HS-27A (cell line): Measurements from ENCODE around the gene RAB9A.

ENCODE experiments used
- DNase-seq: peaks from one replicate; pipeline ENCODE4 v3.0.0-alpha.2; 2012; ENCODE audit warnings: low read depth, missing footprints

RAB9A gene

DNA sequence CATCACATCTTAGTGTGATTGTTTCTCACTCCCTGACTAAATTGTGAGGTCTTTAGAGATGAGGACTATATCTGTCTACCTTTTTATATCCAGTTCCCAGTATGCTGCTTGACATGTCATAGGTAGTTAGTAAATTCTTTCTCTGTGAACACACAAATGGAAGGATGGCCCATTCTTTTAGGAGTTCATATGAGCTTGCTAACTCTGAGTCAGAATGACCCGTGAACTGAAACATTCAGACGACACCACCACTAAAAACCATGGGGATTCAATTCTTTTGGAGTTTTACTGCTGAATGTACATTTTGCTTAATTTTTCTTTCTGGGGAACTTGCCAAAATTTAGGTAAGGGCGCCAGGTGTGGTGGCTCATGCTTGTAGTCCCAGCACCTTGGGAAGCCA, 59.6 kb downstream of the RAB9A start:
- DNase-seq = no peak

DNA sequence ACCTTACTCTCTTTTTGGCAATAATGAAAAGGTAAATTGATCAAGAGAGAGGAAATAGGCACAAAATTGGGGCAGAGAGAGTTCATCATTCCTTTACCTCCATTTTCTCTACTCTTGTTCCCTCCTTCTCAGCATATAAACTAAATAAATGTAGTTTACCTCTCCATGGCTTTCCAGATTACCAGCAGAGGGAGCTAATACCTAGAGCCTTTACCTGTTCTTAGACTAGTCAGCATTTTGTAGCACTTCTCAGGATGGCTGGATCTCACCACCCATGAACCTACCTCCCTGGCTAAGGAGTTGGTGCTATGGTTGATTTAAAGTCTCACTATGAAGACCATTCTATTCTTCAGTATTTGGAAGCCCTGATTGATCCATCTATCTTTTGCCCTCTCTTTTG, 61.3 kb downstream of the RAB9A start:
- DNase-seq = no peak

DNA sequence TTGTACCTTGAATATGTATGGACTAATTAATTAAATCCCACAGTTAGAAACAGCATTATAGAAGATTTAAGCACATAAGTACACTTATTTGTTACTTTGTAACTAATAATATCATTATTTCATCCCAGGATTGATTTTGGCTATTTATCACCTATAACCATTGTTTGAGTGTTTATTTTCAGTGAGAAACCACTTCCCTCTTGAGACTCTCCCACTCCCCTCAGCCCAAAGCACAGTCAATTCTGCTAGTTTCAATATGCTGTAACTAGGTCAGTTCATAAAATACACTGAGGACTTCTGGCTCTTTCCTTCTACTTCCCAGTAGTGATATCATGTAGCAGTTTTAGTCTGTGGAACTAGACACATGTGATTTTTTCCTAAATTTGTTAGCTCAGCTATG, 61.9 kb downstream of the RAB9A start:
- DNase-seq = no peak

DNA sequence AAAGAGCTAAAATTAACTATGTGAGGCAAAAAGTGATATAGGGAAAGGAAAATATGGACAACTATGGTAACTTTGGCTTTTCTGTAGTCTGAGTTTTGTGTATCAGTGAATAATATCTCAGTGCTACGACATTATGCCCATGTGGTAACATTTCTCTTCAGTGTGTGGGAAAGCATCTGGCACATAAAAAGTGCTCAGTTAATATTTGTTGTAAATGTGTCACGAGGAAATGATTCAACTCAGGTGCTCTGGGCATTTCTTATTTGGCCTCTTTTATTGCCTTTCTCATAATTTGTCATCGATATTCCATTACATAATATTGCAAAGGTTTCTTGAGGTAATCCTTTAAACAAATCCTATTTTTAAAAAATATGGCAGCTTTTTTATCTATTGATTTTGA, 63.2 kb downstream of the RAB9A start:
- DNase-seq = no peak

DNA sequence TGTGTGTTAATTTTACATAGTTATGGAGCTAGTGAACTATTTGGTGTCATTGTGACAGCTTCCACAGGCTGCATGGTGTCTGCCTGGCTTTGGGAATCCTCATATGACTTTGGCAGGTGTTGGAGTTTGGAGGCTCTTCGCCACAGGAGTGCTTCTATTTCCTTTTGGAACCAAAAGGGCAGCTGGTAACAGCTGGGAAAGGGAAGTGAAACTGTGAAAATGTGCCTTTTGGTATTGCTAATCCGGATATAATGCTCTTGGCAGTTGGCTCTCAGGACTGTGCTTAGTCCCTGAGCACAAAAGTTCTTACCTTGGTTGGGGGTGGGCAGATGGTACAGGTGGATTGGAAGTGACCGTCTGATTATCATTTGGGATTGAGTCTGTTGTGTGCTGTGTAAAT, 63.7 kb downstream of the RAB9A start:
- DNase-seq = no peak

DNA sequence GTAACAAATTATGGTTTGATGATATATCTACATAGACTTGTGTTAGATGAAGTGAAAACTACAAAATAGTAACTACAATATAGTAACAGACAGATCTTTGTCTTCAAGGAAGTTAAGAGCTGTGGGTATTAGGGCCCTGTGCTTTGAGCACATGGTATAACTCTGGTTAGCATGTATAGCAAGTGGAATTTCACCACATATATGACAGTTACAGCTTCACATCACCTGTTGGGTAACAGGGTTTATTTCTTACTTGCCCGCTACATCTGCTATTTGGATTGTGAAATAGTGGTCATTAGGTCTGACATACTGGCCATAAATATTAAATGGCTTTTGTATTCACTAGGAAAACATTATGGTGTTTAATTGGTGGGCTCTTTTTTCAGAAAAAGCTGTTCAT, 65.8 kb downstream of the RAB9A start:
- no peak for DNase-seq

DNA sequence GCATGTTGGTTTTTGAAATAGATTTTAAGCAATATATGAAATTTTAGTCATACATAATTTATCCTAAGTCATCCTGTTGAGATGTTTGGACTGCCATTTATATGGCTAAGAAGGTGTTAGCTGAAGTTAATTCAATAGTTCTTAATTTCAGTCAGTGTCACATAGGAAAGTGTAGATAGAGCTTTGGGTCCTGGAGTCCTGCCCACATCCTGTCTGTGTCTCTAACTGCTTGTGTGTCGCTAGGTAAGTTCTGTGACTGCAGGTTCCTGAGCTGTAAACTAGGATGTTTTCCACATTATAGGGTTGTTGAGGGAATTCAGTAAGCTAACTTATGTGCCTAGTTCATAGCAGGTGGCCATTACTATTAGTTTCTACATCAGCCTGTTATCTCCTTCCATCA, 66.3 kb downstream of the RAB9A start:
- DNase-seq = no peak

DNA sequence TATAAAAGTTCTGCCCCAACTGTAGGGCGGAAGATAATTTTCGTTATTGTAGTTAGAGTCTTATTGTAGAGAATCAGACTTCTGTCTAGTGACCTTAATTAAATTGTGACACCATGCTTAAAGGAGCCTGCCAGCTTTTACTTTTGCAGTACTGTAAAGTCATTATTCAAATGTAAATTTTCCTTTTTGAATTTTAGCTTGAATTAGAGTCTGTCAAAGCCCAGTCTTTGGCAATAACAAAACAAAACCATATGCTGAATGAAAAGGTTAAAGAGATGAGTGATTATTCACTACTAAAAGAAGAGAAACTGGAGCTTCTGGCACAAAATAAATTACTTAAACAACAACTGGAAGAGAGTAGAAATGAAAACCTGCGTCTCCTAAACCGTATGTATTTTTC, 67.5 kb downstream of the RAB9A start:
- DNase-seq = no peak

DNA sequence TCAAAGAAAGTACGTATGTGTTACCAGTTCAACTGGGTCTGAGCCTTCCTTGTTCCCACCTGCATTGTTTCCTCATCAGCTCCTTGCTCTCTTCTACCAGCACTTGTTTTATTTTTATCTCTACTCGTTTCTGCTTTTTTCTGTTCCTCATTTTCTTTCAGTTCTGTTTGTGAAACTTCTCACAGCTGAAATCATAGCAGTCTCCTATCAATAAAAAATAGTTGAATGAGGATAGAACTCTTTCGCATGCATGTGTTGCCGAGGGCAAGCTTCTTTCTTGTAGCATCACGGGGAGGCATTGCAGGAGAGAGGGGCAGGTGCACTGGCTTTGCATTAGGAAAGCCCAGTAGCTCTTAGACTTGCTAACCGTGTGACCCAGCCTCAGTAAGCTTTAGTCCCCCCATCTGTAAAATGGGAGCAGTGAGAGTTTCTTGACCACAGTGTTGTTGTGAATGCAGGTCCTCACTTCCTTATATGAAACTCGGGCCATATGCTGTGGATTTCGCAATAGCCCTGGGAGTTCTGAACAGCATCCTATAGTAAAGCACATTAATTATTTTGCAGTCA, 70.3 kb downstream of the RAB9A start:
- no peak for DNase-seq
